ENCODE data around the gene OR8H3.
"Not testable (repeated sequence)": the region's sequence is repeated elsewhere in the genome, so short reads cannot be mapped to it uniquely, and the experiment has no call there.

The OR8H3 gene, protein sequence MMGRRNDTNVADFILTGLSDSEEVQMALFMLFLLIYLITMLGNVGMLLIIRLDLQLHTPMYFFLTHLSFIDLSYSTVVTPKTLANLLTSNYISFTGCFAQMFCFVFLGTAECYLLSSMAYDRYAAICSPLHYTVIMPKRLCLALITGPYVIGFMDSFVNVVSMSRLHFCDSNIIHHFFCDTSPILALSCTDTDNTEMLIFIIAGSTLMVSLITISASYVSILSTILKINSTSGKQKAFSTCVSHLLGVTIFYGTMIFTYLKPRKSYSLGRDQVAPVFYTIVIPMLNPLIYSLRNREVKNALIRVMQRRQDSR

DNA sequence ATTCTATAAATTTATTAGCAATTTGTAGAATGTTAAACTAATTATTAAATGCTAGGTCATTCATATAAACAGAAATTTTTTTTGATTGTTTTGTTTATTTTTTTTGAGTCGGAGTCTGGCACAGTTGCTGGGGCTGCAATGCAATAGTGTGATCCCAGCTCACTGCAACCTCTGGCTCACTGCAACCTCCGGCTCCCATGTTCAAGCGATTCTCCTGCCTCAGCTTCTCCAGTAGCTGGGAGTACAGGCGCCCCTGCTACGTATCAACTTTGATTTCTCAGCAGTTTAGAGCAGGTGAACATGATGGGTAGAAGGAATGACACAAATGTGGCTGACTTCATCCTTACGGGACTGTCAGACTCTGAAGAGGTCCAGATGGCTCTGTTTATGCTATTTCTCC, at the start of gene OR8H3:
OR8H3 (plus strand) TSS at position 301 of the 400 bp plus-strand sequence; CDS start at position 301, 0 bp downstream.
- DNase-seq (ENCODE audit: low read depth in 2 of 2), result no peak

GRCh38 chr11:56089697-56090096, 32.5 kb upstream of the OR8H3 start:
- no peak for DNase-seq (ENCODE audit: low read depth in 2 of 2)

- DNase-seq (ENCODE audit: low read depth in 2 of 2), result no peak
These were observed 29.2 kb upstream of the OR8H3 start, which contains the start of gene OR8I2 for GRCh38 chr11:56093008-56093407. Gene OR8I2 (plus strand): TSS chr11:56093308. CDS start chr11:56093308, 0 bp downstream.

DNA sequence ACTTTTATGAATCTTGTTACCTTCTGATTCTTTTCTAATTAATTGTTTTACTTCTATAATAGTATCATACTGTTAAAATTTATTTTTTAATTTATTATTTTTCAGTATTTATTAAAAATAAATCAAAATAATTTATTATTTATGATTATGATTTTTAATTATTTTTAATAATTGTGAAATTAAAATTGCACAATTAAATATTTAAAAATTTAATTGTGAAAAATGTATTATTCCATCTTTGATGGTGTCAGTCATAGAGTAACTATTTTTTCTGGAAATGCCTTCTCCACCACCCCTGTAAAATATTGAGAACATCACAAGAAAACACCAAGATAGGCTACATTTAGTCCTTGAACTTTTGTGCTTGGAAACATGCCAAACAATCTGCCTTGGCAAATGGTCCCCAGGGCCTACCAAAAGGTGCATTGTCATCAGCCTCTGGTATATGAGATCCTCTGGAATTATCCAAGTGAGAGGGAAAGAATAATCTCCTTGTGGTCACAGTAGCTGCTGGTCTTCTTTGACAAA, 18.9 kb upstream of the OR8H3 start, which contains the start of gene OR8H2:
OR8H2 (plus strand) TSS at position 478 of the 528 bp plus-strand sequence. CDS start 1,356 bp downstream, outside the sequence.
- no peak for DNase-seq (ENCODE audit: low read depth in 2 of 2)

- DNase-seq (ENCODE audit: low read depth in 2 of 2), result no peak
These were observed 18.0 kb downstream of the OR8H3 start, which contains the start of gene OR8J3 for GRCh38 chr11:56140151-56140661. Gene OR8J3 (minus strand): TSS chr11:56140201. CDS start chr11:56137718, 2,483 bp downstream.

DNA sequence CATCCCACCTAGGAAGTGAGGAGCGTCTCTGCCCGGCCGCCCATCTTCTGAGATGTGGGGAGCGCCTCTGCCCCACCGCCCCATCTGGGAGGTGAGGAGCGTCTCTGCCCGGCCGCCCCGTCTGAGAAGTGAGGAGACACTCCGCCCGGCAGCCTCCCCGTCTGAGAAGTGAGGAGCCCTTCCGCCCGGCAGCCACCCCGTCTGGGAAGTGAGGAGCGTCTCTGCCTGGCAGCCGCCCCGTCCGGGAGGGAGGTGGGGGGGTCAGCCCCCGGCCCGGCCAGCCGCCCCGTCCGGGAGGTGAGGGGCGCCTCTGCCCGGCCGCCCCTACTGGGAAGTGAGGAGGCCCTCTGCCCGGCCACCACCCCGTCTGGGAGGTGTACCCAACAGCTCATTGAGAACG, 21.5 kb downstream of the OR8H3 start:
- DNase-seq (ENCODE audit: low read depth in 2 of 2), result not testable (repeated sequence)

GRCh38 chr11:56151376-56151775, 29.2 kb downstream of the OR8H3 start:
- DNase-seq (ENCODE audit: low read depth in 2 of 2), result no peak

DNA sequence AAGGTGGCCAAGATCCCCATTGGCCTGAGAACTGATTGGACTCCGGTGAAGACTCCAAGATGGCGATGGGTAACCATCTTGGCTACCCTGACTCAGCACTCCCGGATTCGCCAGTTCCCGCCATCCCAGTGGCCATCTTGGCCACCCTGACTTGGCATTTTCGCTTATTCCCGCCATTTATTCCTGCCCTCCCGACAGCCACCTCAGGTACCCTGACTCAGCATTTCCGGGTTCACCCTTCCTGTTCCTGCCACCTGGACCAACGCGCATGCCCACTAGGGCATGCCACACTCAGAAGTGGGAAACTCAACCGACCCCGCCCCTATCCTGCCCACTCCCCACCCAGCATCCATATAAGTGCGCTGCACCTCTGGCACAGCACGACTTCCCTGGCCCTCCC, 30.2 kb downstream of the OR8H3 start:
- DNase-seq (ENCODE audit: low read depth in 2 of 2), result no peak

- DNase-seq (ENCODE audit: low read depth in 2 of 2), result no peak
These were observed 38.0 kb downstream of the OR8H3 start, which contains the start of gene OR8K5 for GRCh38 chr11:56160217-56160616. Gene OR8K5 (minus strand): TSS chr11:56160317. CDS start chr11:56160317, 0 bp downstream.

DNA sequence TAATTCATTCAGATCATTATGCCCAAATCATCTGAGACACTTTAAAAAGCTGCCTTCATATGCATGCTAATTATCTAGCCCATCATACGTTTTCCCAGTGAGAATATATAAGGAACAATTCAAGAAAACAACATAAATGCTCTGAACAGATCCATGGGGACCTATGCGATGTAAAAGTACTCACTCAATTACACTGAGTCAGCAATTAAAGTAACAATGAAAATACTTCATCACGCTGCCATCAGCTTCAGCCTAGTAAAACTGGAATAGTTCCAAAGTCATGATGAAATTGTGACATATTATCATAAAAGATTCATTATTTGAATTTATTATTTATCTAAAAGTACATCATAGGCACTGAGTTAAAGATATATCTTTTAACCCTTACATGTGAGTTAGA, 41.6 kb downstream of the OR8H3 start:
- no peak for DNase-seq (ENCODE audit: low read depth in 2 of 2)

- DNase-seq (ENCODE audit: low read depth in 2 of 2), result no peak
These were observed 50.2 kb downstream of the OR8H3 start for GRCh38 chr11:56172256-56172830.

All from stimulated activated CD4-positive, alpha-beta T cell treated with anti-CD3 and anti-CD28 coated beads, Interleukin-1b, Interleukin-23, amount 100 ng/mL, for 4 hours (primary cell).